SK-N-SH treated with all-trans-retinoic acid at 6 μM for 48 hours (cell line): Measurements from ENCODE around the gene CENPP.

Source experiments
- ATAC-seq: fragments of 200-7000 bp; cut with Tn5 transposase; 3 replicates; pipeline ENCODE4 v1.9.1; 2020; ENCODE audit warnings: mild to moderate bottlenecking, moderate library complexity
- ARNTL ChIP-seq: fragments of 450-650 bp; formaldehyde crosslinking; IDR thresholded peaks from 2 replicates; pipeline ENCODE4 v1.5.0; 2020; ENCODE audit warnings: low read depth, mild to moderate bottlenecking, moderate library complexity, borderline replicate concordance
- BACH2 ChIP-seq: fragments of 250-450 bp; sonication (Bioruptor Pico); IDR thresholded peaks from 2 replicates; pipeline ENCODE4 v1.9.0; 2021; ENCODE audit warnings: mild to moderate bottlenecking, borderline replicate concordance
- CSDC2 ChIP-seq: fragments of 250-450 bp; sonication (Bioruptor Pico); IDR thresholded peaks from 2 replicates; pipeline ENCODE4 v1.5.0; 2020; ENCODE audit warnings: mild to moderate bottlenecking, moderate library complexity
- ESRRG ChIP-seq: fragments of 250-450 bp; sonication (Bioruptor Pico); IDR thresholded peaks from 2 replicates; pipeline ENCODE4 v1.6.1; 2021; ENCODE audit warnings: mild to moderate bottlenecking
- GLIS3 ChIP-seq: fragments of 250-450 bp; sonication (Bioruptor Pico); IDR thresholded peaks from 2 replicates; pipeline ENCODE4 v1.5.0; 2020; ENCODE audit warnings: mild to moderate bottlenecking, moderate library complexity
- ISL1 ChIP-seq: fragments of 250-450 bp; sonication (Bioruptor Pico); IDR thresholded peaks from 2 replicates; pipeline ENCODE4 v2.1.2; 2022; ENCODE audit warnings: mild to moderate bottlenecking, moderate library complexity
- PPARA ChIP-seq: fragments of 250-450 bp; sonication (Bioruptor Pico); IDR thresholded peaks from 2 replicates; pipeline ENCODE4 v1.5.0; 2020; ENCODE audit warnings: mild to moderate bottlenecking, borderline replicate concordance
- RARB ChIP-seq: fragments of 250-450 bp; sonication (Bioruptor Pico); IDR thresholded peaks from 2 replicates; pipeline ENCODE4 v1.8.0; 2021; ENCODE audit warnings: mild to moderate bottlenecking, moderate library complexity
- SNAI2 ChIP-seq: fragments of 250-450 bp; sonication (Bioruptor Pico); IDR thresholded peaks from 2 replicates; pipeline ENCODE4 v1.5.0; 2020; ENCODE audit warnings: mild to moderate bottlenecking, moderate library complexity
- TCF4 ChIP-seq: fragments of 250-450 bp; sonication (Bioruptor Pico); IDR thresholded peaks from 2 replicates; pipeline ENCODE4 v1.8.0; 2021; ENCODE audit warnings: mild to moderate bottlenecking, moderate library complexity, borderline replicate concordance
- TOX ChIP-seq: fragments of 250-450 bp; sonication (Bioruptor Pico); IDR thresholded peaks from 2 replicates; pipeline ENCODE4 v1.8.0; 2021; ENCODE audit warnings: mild to moderate bottlenecking, moderate library complexity, borderline replicate concordance
- ZC3H10 ChIP-seq: fragments of 250-450 bp; sonication (Bioruptor Pico); IDR thresholded peaks from 2 replicates; pipeline ENCODE4 v1.5.1; 2021; ENCODE audit warnings: mild to moderate bottlenecking, moderate library complexity
- ZFP30 ChIP-seq: fragments of 450-650 bp; formaldehyde crosslinking; IDR thresholded peaks from 2 replicates; pipeline ENCODE4 v1.5.0; 2022; ENCODE audit warnings: mild to moderate bottlenecking, moderate library complexity
- ZNF565 ChIP-seq: fragments of 450-650 bp; formaldehyde crosslinking; conservative IDR thresholded peaks from 2 replicates; pipeline ENCODE4 v1.5.0; 2020; ENCODE audit warnings: low read depth, mild to moderate bottlenecking, moderate library complexity
- ZNF8 ChIP-seq: fragments of 450-650 bp; formaldehyde crosslinking; IDR thresholded peaks from 2 replicates; pipeline ENCODE4 v1.5.0; 2020; ENCODE audit warnings: mild to moderate bottlenecking, moderate library complexity
- TF ChIP-seq, protein P1 (sequence below): fragments of 250-450 bp; sonication (Bioruptor Pico); IDR thresholded peaks from 2 replicates; pipeline ENCODE4 v1.5.0; 2020; ENCODE audit warnings: mild to moderate bottlenecking, moderate library complexity
- TF ChIP-seq, protein P2 (sequence below): fragments of 250-450 bp; sonication (Bioruptor Pico); IDR thresholded peaks from 2 replicates; pipeline ENCODE4 v1.8.0; 2021; ENCODE audit warnings: low read depth, mild to moderate bottlenecking, moderate library complexity, borderline replicate concordance
- TF ChIP-seq, protein P3 (sequence below): fragments of 250-450 bp; sonication (Bioruptor Pico); IDR thresholded peaks from 2 replicates; pipeline ENCODE4 v1.5.1; 2021; ENCODE audit warnings: mild to moderate bottlenecking, moderate library complexity
- TF ChIP-seq, protein P4 (sequence below): fragments of 250-450 bp; sonication (Bioruptor Pico); IDR thresholded peaks from 2 replicates; pipeline ENCODE4 v1.5.1; 2020; ENCODE audit warnings: low read depth, mild to moderate bottlenecking, moderate library complexity

Gene CENPP

DNA sequence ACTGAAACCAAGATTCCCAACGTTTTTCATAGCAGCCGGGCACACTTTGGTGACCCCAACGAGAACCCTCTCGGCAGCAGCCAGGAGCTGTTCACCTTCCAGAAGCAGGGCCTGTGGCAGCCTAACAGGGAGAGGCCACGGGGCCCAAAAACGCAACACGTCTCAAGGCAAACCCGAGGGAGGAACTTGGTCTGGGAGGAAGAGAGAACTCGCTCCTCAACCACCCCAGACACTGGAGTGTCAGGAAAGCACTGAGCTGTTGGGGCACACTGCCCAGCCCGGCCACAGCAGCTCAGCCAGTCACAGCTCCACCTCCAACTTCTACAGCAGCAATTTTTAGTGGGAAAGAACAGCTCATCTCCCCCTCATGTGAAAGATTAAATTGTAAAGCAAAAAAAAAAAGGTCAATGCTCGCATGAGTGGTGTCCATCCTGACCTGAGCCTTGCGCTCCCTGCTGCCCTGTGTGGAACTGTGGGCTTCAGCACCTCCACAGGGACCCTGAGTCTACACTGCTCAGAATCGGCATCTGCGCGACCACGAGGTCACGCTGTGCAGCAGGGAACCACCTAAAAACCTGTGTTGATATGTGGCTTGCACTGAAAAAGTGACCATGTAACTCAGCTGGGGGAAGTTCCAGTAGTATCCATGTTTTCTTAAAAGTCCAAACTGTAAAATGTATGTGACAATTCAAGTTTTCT lies 289.2 kb downstream of the CENPP start (continued):
- TF ChIP-seq, protein P1, sequence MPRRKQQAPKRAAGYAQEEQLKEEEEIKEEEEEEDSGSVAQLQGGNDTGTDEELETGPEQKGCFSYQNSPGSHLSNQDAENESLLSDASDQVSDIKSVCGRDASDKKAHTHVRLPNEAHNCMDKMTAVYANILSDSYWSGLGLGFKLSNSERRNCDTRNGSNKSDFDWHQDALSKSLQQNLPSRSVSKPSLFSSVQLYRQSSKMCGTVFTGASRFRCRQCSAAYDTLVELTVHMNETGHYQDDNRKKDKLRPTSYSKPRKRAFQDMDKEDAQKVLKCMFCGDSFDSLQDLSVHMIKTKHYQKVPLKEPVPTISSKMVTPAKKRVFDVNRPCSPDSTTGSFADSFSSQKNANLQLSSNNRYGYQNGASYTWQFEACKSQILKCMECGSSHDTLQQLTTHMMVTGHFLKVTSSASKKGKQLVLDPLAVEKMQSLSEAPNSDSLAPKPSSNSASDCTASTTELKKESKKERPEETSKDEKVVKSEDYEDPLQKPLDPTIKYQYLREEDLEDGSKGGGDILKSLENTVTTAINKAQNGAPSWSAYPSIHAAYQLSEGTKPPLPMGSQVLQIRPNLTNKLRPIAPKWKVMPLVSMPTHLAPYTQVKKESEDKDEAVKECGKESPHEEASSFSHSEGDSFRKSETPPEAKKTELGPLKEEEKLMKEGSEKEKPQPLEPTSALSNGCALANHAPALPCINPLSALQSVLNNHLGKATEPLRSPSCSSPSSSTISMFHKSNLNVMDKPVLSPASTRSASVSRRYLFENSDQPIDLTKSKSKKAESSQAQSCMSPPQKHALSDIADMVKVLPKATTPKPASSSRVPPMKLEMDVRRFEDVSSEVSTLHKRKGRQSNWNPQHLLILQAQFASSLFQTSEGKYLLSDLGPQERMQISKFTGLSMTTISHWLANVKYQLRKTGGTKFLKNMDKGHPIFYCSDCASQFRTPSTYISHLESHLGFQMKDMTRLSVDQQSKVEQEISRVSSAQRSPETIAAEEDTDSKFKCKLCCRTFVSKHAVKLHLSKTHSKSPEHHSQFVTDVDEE (CRISPR knock-in tag): no peak
- no peak for TF ChIP-seq RARB
- no peak for TF ChIP-seq ZFP30 (CRISPR knock-in tag)
- no peak for TF ChIP-seq TCF4 (CRISPR knock-in tag)

DNA sequence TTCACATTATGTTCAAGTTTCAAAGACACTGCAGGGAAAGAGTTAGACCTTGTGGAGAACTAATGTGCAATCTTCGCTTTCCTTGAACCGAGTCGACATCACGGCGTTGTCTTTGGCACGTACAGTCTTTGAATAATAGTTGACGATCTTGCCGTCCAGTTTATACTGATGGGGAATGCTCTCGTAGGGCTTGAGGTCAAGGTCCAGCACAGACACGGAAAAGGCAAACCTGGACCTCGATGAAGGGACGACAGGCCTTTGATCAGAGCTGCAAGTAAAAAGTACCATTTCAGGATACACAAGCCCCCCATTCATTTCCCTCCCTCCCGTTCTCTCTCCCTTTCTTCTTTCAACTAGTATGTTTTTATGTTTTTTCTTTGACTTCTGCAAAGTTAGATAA lies 290.0 kb downstream of the CENPP start:
- no peak for TF ChIP-seq BACH2 (CRISPR knock-in tag)
- ATAC-seq: no peak

DNA sequence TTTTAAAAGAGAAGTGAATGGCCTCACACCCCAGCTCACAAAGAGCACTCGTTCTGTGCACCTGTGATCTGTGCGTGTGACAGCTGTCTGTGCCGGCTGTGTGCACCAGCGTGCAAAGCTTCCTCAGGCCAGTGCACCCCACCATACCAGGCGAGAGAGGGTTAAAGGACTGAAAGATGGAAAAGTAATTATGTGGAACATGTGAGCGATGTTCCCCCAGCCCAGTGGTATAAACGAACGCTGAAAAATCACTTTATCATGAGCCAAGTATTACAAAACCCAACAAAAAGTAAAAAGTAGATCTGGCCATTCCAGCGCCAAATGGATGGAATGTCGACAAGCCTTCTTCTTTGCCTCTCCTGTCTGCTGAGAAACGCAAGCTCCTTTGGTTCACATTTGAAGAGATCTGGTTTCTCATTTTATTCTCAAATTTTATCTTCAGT lies 290.5 kb downstream of the CENPP start:
- TF ChIP-seq ZC3H10: no peak
- TF ChIP-seq TOX: no peak
- TF ChIP-seq, protein P1 (CRISPR knock-in tag): no peak
- TF ChIP-seq PPARA: no peak
- TF ChIP-seq, protein P2, sequence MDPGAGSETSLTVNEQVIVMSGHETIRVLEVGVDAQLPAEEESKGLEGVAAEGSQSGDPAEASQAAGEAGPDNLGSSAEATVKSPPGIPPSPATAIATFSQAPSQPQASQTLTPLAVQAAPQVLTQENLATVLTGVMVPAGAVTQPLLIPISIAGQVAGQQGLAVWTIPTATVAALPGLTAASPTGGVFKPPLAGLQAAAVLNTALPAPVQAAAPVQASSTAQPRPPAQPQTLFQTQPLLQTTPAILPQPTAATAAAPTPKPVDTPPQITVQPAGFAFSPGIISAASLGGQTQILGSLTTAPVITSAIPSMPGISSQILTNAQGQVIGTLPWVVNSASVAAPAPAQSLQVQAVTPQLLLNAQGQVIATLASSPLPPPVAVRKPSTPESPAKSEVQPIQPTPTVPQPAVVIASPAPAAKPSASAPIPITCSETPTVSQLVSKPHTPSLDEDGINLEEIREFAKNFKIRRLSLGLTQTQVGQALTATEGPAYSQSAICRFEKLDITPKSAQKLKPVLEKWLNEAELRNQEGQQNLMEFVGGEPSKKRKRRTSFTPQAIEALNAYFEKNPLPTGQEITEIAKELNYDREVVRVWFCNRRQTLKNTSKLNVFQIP (CRISPR knock-in tag): no peak
- no peak for TF ChIP-seq ZNF8
- TF ChIP-seq TCF4 (CRISPR knock-in tag): no peak
- TF ChIP-seq, protein P3, sequence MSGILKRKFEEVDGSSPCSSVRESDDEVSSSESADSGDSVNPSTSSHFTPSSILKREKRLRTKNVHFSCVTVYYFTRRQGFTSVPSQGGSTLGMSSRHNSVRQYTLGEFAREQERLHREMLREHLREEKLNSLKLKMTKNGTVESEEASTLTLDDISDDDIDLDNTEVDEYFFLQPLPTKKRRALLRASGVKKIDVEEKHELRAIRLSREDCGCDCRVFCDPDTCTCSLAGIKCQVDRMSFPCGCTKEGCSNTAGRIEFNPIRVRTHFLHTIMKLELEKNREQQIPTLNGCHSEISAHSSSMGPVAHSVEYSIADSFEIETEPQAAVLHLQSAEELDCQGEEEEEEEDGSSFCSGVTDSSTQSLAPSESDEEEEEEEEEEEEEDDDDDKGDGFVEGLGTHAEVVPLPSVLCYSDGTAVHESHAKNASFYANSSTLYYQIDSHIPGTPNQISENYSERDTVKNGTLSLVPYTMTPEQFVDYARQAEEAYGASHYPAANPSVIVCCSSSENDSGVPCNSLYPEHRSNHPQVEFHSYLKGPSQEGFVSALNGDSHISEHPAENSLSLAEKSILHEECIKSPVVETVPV (CRISPR knock-in tag): no peak
- TF ChIP-seq CSDC2: no peak
- TF ChIP-seq, protein P4, sequence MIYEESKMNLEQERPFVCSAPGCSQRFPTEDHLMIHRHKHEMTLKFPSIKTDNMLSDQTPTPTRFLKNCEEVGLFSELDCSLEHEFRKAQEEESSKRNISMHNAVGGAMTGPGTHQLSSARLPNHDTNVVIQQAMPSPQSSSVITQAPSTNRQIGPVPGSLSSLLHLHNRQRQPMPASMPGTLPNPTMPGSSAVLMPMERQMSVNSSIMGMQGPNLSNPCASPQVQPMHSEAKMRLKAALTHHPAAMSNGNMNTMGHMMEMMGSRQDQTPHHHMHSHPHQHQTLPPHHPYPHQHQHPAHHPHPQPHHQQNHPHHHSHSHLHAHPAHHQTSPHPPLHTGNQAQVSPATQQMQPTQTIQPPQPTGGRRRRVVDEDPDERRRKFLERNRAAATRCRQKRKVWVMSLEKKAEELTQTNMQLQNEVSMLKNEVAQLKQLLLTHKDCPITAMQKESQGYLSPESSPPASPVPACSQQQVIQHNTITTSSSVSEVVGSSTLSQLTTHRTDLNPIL (CRISPR knock-in tag): no peak
- no peak for TF ChIP-seq ZNF565 (CRISPR knock-in tag)
- no peak for TF ChIP-seq ARNTL (CRISPR knock-in tag)
- TF ChIP-seq ESRRG: no peak
- no peak for TF ChIP-seq ZFP30 (CRISPR knock-in tag)
- TF ChIP-seq ISL1 (CRISPR knock-in tag): no peak
- TF ChIP-seq SNAI2 (CRISPR knock-in tag): no peak
- TF ChIP-seq GLIS3 (CRISPR knock-in tag): no peak
- ATAC-seq: no peak
